ENCODE measurements around the gene RBMS3. TPM values are rescaled to one million over a fixed set of nuclear protein-coding genes. Genes with fewer than 3 reads are reported as not detected.

The RBMS3 gene
- total RNA-seq, 4 donors from 2014 or later = 2.8 to 77.6 (median 13.7) TPM

GRCh38 chr3:29332195-29332637 lies 51.3 kb downstream of the RBMS3 start:
- H3K27me3 ChIP-seq = no peaks in the 10 kb centered on the region
- H3K27ac ChIP-seq = no peak overlapping the region
- TF ChIP-seq, protein P1, sequence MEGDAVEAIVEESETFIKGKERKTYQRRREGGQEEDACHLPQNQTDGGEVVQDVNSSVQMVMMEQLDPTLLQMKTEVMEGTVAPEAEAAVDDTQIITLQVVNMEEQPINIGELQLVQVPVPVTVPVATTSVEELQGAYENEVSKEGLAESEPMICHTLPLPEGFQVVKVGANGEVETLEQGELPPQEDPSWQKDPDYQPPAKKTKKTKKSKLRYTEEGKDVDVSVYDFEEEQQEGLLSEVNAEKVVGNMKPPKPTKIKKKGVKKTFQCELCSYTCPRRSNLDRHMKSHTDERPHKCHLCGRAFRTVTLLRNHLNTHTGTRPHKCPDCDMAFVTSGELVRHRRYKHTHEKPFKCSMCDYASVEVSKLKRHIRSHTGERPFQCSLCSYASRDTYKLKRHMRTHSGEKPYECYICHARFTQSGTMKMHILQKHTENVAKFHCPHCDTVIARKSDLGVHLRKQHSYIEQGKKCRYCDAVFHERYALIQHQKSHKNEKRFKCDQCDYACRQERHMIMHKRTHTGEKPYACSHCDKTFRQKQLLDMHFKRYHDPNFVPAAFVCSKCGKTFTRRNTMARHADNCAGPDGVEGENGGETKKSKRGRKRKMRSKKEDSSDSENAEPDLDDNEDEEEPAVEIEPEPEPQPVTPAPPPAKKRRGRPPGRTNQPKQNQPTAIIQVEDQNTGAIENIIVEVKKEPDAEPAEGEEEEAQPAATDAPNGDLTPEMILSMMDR (IDR thresholded peaks at IDR 0.05) = no peak
- no peak for TF ChIP-seq POLR2A (IDR thresholded peaks at IDR 0.05)
- no peaks in the 10 kb centered on the region for H3K36me3 ChIP-seq
- no peaks in the 10 kb centered on the region for H3K9me3 ChIP-seq
- H3K4me3 ChIP-seq = no peak overlapping the region
- no peak for DNase-seq
- no peaks in the 10 kb centered on the region for H3K4me1 ChIP-seq

- Histone ChIP-seq H3K36me3 (no peaks in the 10 kb centered on the region), H3K27me3 (no peaks in the 10 kb centered on the region), H3K4me1 (no peaks in the 10 kb centered on the region), H3K27ac (no peak overlapping the region), H3K4me3 (no peak overlapping the region), H3K9me3 (no peaks in the 10 kb centered on the region)
- TF ChIP-seq, protein P1 (IDR thresholded peaks at IDR 0.05) = no peak
- TF ChIP-seq POLR2A (IDR thresholded peaks at IDR 0.05) = no peak
- no peak for DNase-seq
Measured at GRCh38 chr3:29333576-29333975, 52.7 kb downstream of the RBMS3 start.

- H3K27me3 ChIP-seq = no peaks in the 10 kb centered on the region
- no peaks in the 10 kb centered on the region for H3K36me3 ChIP-seq
- no peaks in the 10 kb centered on the region for H3K9me3 ChIP-seq
- peak overlapping the region in 1 of 4 donors; percentile 66 for H3K27ac ChIP-seq
- no peak for DNase-seq
- TF ChIP-seq POLR2A (IDR thresholded peaks at IDR 0.05) = no peak
- TF ChIP-seq, protein P1 (IDR thresholded peaks at IDR 0.05) = no peak
- H3K4me3 ChIP-seq = no peak overlapping the region
- no peaks in the 10 kb centered on the region for H3K4me1 ChIP-seq
Measured at GRCh38 chr3:29334706-29335105, 53.8 kb downstream of the RBMS3 start.

- Histone ChIP-seq H3K9me3 (no peaks in the 10 kb centered on the region), H3K36me3 (no peaks in the 10 kb centered on the region), H3K4me1 (no peaks in the 10 kb centered on the region), H3K27me3 (no peaks in the 10 kb centered on the region), H3K27ac (peak overlapping the region in 3 of 4 donors; percentile 25 to 66 (median 58)), H3K4me3 (peak overlapping the region in 1 of 4 donors; percentile 25)
- DNase-seq = peak in 2 of 3 donors; percentile 17 to 70
- TF ChIP-seq, protein P1 (IDR thresholded peaks at IDR 0.05) = no peak
- TF ChIP-seq POLR2A (IDR thresholded peaks at IDR 0.05) = no peak
Measured at GRCh38 chr3:29335438-29335837, 54.6 kb downstream of the RBMS3 start.

DNA sequence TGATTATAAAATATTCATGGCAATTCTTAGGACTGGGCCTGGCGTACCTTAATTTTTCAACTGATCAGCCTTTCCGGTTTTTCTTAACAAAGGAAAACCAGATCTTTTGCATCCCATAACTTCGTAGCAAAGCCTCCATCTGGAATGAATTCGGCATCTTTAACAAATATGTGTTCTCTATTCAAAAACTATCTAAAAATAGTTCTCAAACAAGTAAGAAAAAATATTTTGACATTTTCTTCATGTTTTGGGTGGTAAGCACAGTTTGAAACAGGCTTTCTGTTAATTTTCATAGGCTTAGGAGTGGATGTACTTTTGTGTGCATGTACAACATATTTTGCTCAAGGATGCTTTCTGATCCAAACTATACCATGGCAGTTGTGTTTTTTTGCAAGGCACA lies 55.1 kb downstream of the RBMS3 start:
- H3K4me1 ChIP-seq = no peaks in the 10 kb centered on the region
- DNase-seq = no peak
- H3K36me3 ChIP-seq = no peaks in the 10 kb centered on the region
- H3K9me3 ChIP-seq = no peaks in the 10 kb centered on the region
- peak overlapping the region in 1 of 4 donors; percentile 25 for H3K4me3 ChIP-seq
- H3K27ac ChIP-seq = peak overlapping the region in 3 of 4 donors; percentile 12 to 66 (median 25)
- H3K27me3 ChIP-seq = no peaks in the 10 kb centered on the region
- TF ChIP-seq, protein P1 (IDR thresholded peaks at IDR 0.05) = no peak
- TF ChIP-seq POLR2A (IDR thresholded peaks at IDR 0.05) = no peak

GRCh38 chr3:29337565-29337964 lies 56.7 kb downstream of the RBMS3 start:
- no peak for TF ChIP-seq POLR2A (IDR thresholded peaks at IDR 0.05)
- TF ChIP-seq, protein P1 (IDR thresholded peaks at IDR 0.05) = no peak
- DNase-seq = no peak
- no peaks in the 10 kb centered on the region for H3K27me3 ChIP-seq
- no peaks in the 10 kb centered on the region for H3K36me3 ChIP-seq
- H3K4me3 ChIP-seq = no peak overlapping the region
- H3K9me3 ChIP-seq = no peaks in the 10 kb centered on the region
- no peak overlapping the region for H3K27ac ChIP-seq
- H3K4me1 ChIP-seq = no peaks in the 10 kb centered on the region
